ENCODE results near the gene AGPAT4.
"Not testable (repeated sequence)": the region's sequence is repeated elsewhere in the genome, so short reads cannot be mapped to it uniquely, and the experiment has no call there.

AGPAT4 gene, protein sequence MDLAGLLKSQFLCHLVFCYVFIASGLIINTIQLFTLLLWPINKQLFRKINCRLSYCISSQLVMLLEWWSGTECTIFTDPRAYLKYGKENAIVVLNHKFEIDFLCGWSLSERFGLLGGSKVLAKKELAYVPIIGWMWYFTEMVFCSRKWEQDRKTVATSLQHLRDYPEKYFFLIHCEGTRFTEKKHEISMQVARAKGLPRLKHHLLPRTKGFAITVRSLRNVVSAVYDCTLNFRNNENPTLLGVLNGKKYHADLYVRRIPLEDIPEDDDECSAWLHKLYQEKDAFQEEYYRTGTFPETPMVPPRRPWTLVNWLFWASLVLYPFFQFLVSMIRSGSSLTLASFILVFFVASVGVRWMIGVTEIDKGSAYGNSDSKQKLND

DNA sequence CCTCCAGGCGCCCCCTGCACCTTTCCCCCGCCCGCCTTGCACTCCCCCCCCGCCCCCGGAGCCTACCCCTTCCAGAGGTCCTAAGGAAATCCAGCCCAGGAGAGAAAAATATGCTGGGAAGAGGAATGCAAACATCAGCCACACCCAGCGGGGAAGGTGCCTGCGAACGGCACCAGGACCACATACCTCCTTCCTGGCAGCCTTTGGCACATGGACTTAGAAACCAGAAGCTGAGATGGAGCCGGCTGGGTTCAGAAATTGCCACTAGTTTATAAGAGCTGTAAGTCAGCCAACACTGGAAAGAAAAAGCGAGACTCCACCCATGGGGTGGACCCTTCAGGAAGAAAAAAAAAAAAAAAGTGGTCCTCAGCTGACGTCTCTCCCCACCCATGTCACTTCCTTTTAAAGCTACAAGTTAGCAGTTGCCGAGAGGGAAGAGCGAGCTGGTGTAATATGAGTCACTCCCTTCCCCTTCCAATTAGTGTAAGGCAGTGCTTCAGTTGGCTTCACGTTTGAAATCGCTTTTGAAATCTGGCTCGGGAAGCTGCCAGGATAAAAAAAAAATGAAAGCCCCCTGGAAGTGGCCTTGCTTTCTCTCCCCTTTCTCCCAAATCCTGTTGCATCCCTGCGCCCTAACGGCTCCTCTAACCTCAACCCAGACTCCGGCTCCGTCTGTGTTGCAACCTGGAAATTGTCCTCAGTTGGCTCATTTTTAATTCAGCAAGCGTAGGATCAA, at the start of gene AGPAT4:
TSS of gene AGPAT4 (minus strand) at position 310 of the 736 bp plus-strand sequence. CDS start 41,848 bp downstream, outside the sequence.
- TF ChIP-seq POLR2A (IDR thresholded peaks at IDR 0.05; ENCODE audit: low read depth, low read length), result peak; percentile 30; the same call in 1 of the 2 replicates
- peak; percentile 63 for DNase-seq (ENCODE audit: insufficient read length, low spot score)
- FAIRE-seq, result peak; percentile 91

DNA sequence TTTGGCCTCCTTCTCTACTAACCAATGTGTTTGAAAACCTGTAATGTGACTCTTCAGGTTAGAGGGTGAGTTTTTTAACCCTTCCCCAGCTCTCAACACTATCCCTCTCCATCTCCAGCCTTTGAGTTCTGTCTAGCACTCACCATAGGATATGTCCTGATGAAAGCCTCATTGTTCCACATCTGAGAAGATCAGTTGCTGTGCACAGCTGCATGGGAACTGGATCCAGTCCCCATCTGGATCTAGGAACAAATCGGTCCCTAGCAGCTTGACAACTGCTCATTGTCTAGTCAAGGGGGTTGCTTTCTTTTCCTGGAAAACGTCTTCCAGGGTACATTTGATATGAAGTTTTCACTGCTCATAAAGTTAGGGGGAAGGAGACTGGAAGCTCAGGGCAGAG, 45.4 kb upstream of the AGPAT4 start:
- no peak for DNase-seq (ENCODE audit: insufficient read length, low spot score)
- no peak for FAIRE-seq
- TF ChIP-seq POLR2A (IDR thresholded peaks at IDR 0.05; ENCODE audit: low read depth, low read length), result no peak

DNA sequence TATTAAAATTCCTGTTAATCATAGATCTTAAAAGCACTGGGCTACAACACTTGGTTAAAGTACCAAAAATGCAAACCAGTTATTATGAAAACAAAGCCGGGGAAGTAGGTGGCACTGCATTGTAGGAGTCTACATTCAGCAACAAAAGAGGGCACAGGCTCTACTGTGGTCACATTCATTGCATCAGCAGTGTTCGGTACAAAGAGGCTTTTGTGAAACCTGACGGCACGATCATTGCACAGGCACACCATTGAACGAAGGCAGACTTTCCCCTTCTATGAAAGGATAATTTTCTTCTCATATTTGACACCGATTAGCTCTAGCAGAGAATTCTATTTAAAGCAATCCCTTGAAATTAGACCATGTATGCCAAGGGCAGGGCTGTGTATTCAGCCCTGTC, 44.6 kb upstream of the AGPAT4 start:
- no peak for DNase-seq (ENCODE audit: insufficient read length, low spot score)
- TF ChIP-seq POLR2A (IDR thresholded peaks at IDR 0.05; ENCODE audit: low read depth, low read length), result no peak
- FAIRE-seq, result no peak

DNA sequence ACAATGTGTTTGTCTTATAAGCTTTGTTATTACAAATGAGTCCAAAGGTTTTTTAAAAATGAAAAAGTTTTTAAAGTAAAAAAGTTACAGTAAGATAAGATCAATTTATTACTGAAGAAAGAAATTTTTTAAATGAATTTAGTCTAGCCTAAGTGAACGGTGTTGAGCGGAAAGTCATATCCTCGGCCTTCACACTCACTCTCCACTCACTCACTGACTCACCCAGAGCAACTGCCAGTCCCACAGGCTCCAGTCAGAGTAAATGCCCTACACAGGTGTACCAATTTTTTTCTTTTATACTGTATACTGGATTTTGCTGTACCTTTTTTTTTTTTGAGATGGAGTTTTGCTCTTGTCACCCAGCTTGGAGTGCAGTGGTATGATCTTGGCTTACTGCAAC, 42.7 kb upstream of the AGPAT4 start:
- no peak for DNase-seq (ENCODE audit: insufficient read length, low spot score)
- no peak for FAIRE-seq
- no peak for TF ChIP-seq POLR2A (IDR thresholded peaks at IDR 0.05; ENCODE audit: low read depth, low read length)

DNA sequence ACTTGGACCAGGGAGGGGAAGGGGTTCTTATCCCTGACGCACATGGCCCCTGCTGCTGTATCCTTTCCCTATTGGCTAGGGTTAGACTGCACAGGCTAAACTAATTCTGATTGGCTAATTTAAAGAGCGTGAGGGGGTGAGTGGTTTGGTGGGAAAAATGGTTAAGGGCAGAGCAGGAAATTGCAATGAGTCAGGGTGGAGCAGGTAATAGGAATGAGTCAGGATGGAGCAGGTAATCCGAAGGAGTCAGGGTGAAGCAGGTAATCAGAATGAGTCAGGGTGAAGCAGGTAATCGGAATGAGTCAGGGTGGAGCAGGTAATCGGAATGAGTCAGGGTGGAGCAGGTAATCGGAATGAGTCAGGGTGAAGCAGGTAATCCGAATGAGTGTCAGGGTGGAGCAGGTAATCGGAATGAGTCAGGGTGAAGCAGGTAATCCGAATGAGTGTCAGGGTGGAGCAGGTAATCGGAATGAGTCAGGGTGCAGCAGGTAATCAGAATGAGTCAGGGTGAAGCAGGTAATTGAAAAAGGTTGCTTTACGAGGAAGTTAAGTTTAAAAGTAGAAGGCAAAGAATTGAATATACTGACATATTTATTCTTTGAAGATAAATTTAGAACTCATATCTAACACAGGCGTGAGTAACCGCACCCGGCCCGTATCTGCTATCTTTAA, 41.5 kb upstream of the AGPAT4 start:
- not testable (repeated sequence) for FAIRE-seq; DNase-seq (ENCODE audit: insufficient read length, low spot score)

DNA sequence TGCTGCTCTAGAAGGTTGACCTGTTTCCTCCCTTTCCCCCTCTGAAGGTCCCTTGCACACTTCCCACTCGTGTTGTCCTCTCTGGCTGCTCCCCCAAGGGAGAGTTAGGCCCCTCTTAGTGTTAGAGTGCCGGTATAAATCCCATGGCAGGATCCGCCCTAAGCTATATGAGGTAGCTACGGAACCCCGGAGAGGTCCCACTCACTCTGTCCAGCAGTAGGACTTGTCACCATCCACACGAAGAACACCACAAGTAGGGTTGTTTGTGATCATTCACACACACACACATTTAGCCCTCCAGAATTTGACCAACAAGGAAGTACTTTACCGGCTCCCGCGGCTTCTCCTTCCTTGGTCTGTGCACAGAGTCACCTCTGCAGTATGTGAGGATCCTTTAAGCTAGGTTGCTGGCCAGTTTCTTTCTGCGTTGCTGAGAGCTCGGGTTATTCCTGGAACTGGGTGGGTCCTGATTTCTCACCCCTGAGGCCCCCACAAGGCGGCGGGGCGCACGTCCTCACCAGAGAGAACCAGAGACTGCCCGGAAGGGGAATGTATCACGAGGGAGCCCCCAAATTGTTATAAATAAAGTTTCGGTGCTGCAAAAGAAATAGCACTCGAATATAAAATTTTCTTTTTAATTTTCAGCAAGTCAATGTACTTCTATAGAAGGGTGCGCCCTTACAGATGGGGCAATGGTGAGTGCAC, 40.8 kb upstream of the AGPAT4 start:
- DNase-seq (ENCODE audit: insufficient read length, low spot score); FAIRE-seq: not testable (repeated sequence)

DNA sequence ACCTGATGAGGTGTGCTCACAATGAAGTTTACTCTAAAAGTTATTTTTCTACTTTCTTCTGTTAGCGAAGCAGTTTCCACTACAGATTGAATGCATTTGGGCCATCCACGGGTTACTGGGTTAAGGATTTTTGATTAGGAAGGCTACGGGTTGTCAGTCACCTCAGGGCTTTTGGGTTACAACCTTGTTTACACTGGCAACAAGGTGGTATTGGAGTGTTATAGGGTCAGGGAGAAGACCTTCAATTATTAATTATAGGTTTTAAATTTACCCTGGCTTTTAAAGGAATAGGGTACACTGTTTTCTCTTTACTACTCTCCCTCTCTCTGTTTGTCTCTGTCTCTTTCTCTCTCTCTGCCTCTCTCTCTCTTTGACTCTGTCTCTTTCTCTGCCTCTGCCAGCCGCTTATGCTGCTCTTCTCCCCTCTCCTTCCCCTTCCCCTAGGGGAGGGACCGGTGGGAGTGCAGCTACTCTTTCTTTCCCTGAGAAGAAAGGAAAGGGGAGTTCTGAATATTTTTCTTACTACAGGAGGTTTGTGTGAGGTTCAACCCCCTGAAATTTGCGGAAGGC, 40.2 kb upstream of the AGPAT4 start:
- no peak for TF ChIP-seq POLR2A (IDR thresholded peaks at IDR 0.05; ENCODE audit: low read depth, low read length)
- DNase-seq (ENCODE audit: insufficient read length, low spot score), result no peak
- no peak for FAIRE-seq

DNA sequence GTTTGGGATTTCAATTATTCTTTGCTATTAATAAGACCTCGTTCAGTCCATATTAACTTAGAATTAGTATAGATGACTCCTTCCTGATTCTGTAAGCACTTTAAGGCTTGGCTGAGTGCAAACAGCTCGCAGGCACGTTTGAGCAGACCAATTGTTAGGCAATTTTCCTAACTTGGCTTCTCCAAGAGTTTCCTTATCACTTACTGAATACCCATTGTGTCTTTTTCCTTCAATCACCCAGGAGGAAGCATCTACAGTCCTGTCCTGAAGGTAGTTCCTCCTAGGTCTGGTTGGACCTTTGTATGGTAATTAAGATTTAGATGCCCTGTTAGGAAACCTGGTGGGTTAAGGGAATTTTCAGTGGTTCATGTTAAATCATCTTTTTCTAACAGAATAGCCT, 39.6 kb upstream of the AGPAT4 start:
- not testable (repeated sequence) for DNase-seq (ENCODE audit: insufficient read length, low spot score); FAIRE-seq

DNA sequence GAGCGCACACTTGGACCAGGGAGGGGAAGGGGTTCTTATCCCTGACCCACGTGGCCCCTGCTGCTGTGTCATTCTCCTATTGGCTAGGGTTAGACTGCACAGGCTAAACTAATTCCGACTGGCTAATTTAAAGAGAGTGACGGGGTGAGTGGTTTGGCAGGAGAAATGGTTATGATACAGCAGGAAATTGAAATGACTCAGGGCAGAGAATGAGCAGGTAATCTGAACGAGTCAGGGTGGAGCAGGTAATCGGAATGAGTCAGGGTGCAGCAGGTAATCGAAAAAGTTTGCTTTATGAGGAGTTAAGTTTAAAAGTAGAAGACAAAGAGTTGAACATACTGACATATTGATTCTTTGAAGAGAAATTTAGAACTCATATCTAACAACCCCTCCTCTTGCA, 35.9 kb upstream of the AGPAT4 start:
- not testable (repeated sequence) for FAIRE-seq; DNase-seq (ENCODE audit: insufficient read length, low spot score)

DNA sequence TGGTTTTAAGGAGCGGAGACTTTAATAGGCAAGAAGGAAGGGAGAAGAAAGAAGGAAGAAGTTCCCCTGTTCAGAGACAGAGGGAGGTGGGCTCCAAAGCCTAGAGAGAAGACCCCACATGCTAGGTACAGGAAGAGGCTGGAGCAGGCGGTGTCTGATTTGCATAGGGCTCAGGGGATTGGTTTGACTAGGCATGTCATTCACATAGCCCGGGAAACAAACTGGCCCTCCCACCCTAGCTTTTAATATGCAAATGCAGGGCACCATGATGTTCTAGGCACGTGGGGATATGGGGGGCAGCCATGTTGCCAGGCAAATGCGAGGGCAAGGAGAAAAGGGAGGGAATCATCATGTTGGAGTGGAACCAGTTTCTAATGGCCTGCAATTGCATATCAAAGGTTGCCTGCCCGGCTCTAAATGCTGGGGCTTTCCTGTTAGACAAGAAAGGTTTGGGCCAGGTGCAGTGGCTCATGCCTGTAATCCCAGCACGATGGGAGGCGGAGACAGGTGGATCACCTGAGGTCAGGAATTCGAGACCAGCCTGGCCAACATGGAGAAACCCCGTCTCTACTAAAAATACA, 34.3 kb upstream of the AGPAT4 start:
- FAIRE-seq, result no peak
- no peak for DNase-seq (ENCODE audit: insufficient read length, low spot score)
- no peak for TF ChIP-seq POLR2A (IDR thresholded peaks at IDR 0.05; ENCODE audit: low read depth, low read length)

DNA sequence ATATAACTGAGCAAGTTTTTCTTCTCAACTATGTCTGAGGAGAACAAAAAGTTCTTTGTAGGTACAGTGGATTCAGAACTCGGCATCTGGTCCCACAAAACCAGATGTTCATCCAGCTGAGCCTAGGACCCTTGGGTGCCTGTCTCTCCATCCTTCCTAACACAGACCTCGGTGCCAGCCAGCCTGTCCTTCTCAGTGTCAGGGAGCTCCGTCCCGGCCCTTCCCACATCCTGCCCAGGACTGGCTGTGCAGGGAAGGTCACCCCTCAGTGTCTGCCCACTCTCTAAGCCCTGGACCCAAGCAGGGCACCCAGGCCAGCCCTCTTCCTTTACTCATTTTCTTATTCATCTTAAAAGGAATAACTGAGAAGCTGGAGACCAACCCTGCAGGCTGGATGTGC, 32.0 kb upstream of the AGPAT4 start:
- no peak for DNase-seq (ENCODE audit: insufficient read length, low spot score)
- no peak for FAIRE-seq
- TF ChIP-seq POLR2A (IDR thresholded peaks at IDR 0.05; ENCODE audit: low read depth, low read length), result no peak

DNA sequence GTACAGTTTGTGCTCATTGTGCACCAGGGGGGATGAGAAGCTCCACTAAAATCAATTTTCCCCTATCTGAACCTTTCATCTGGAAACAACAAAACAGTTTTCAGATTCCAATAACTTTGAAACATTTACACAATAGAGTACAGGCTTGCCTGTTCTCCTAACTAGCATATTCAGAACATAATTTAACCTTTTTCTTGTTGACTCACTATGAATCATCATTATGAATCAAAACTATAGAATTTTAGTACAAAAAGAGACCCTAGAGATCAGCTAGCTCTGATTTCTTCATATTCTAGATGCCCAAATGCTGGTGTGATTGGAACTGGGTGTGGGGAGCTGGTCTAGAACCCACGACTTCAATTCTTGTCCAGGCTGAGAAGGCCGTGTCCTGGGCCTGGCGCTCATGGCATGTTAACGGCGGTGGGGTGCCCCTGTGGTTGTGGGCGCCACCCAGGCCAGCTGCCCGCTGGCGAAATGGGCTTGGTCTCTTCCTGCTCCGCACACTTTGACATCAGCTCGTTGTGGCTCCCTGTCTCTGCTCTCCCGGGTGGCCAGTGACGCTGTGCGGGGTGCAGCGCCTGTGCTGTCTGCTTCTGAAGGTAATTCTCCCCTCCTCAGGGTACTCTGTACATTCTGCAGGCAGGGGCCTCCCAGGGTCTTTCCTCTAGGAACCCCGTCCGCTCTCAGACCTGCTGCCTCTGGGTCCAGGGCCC, 29.9 kb upstream of the AGPAT4 start:
- DNase-seq (ENCODE audit: insufficient read length, low spot score) (peak; percentile 4), FAIRE-seq (no peak)
- TF ChIP-seq POLR2A (IDR thresholded peaks at IDR 0.05; ENCODE audit: low read depth, low read length), result no peak

DNA sequence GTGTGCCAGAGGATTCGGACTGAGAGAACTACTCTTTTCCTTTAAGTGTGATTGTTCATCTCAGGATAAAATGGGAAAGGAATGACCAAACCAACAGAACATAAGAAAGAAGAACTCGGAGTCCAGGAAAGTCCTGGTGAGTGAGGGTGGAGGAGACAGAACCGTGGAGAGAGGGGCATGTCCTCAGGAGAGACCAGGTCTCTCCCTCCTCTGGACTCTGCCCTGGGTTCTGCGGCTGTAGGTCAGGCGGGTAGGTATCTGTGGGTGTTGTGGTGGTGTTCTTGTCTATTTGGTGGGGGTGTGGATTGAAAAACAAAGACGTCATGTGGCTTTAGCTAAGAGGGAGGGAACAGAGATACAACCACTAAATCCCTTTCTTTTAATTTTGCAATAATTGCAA, 29.1 kb upstream of the AGPAT4 start:
- TF ChIP-seq POLR2A (IDR thresholded peaks at IDR 0.05; ENCODE audit: low read depth, low read length), result no peak
- FAIRE-seq, result no peak
- no peak for DNase-seq (ENCODE audit: insufficient read length, low spot score)

All from H54 (cell line).